Endothelial cell of umbilical vein (primary cell): ENCODE measurements around the gene QPCTL. TPM values are rescaled to one million over a fixed set of nuclear protein-coding genes. Genes with fewer than 3 reads are reported as not detected.

Experiments
- BruUV-seq: library from RNA; stranded (reverse); fragments of 400-500 nt; replicated peaks from 2 replicates; lab custom pipeline; 2021; lab: Mats Ljungman, UMichigan
- CTCF ChIA-PET: fragments of 300-600, 350-600 bp; sonication (Branson Sonifier 250); formaldehyde crosslinking; loops from one replicate; lab custom pipeline; 2021; ENCODE audit warnings: antibody characterized with exemption, inconsistent platforms; lab: Charles Lee
- POLR2A ChIA-PET: fragments of 300-600, 350-600 bp; sonication (Branson Sonifier 250); formaldehyde crosslinking; loops from one replicate; lab custom pipeline; 2021; ENCODE audit warnings: antibody characterized with exemption, inconsistent platforms; lab: Charles Lee
- DNase-seq: peaks from one replicate; pipeline ENCODE4 v3.0.0-alpha.2; 2011; ENCODE audit warnings: low read depth, low spot score
- FAIRE-seq: peaks from 2 replicates; lab custom pipeline; 2011; peaks lifted over from hg19 to GRCh38; lab: Jason Lieb, UNC
- H2AFZ ChIP-seq: 2 replicates; pipeline ENCODE4 v1.6.0; 2012; ENCODE audit warnings: low read depth, low read length, control low read depth, inconsistent platforms
- H3K27ac ChIP-seq: 2 replicates; pipeline ENCODE4 v1.5.1; 2011; ENCODE audit warnings: low read depth, mild to moderate bottlenecking, control low read depth, low read length, moderate library complexity; ENCODE audit not compliant: insufficient read depth
- H3K27me3 ChIP-seq, 2 experiments: 2 replicates each; pipeline versions ENCODE4 v1.6.0 to v1.6.1; 2011; ENCODE audit warnings: low read length in 2 of 2, mixed read lengths in 1 of 2; ENCODE audit not compliant: control insufficient read depth in 2 of 2, insufficient read depth in 2 of 2
- H3K36me3 ChIP-seq, 2 experiments: 2 replicates in 1 of 2; 3 replicates in 1 of 2; pipeline ENCODE4 v1.5.1; 2011; ENCODE audit warnings: low read length in 2 of 2, mild to moderate bottlenecking in 1 of 2, moderate library complexity in 1 of 2; ENCODE audit not compliant: control insufficient read depth in 2 of 2, insufficient read depth in 2 of 2; ENCODE audit errors: extremely low read depth in 1 of 2
- H3K4me1 ChIP-seq: 3 replicates; pipeline ENCODE4 v1.5.1; 2011; ENCODE audit warnings: mild to moderate bottlenecking, low read length; ENCODE audit not compliant: control insufficient read depth, insufficient read depth; ENCODE audit errors: extremely low read depth
- H3K4me2 ChIP-seq: 2 replicates; pipeline ENCODE4 v1.6.1; 2011; ENCODE audit warnings: low read length, control low read depth, mixed read lengths; ENCODE audit not compliant: insufficient read depth
- H3K4me3 ChIP-seq, 3 experiments: fragments of 200-600 bp in 1 of 3; sonication (generic), shearing (Covaris generic) in 1 of 3; replicated peaks in 1 of 3; 2 replicates each; pipeline ENCODE4 v1.5.1; 2011 to 2016; ENCODE audit warnings: control low read depth in 3 of 3, low read length in 3 of 3, mild to moderate bottlenecking in 2 of 3, inconsistent platforms in 1 of 3, low read depth in 1 of 3, moderate library complexity in 1 of 3; ENCODE audit not compliant: insufficient read depth in 1 of 3
- H3K79me2 ChIP-seq: 2 replicates; pipeline ENCODE4 v1.6.0; 2012; ENCODE audit warnings: low read length, inconsistent platforms; ENCODE audit not compliant: control insufficient read depth, insufficient read depth
- H3K9ac ChIP-seq: replicated peaks from 2 replicates; pipeline ENCODE3; 2011; ENCODE audit warnings: low read length, control low read depth; ENCODE audit not compliant: insufficient read depth; ENCODE audit errors: extremely low read depth
- H3K9me1 ChIP-seq: replicated peaks from 3 replicates; pipeline ENCODE4 v1.6.0; 2011; ENCODE audit warnings: mild to moderate bottlenecking, low read length; ENCODE audit not compliant: control insufficient read depth, insufficient read depth; ENCODE audit errors: extremely low read depth
- H3K9me3 ChIP-seq: replicated peaks from 2 replicates; pipeline ENCODE4 v1.5.1; 2012; ENCODE audit warnings: low read length, inconsistent platforms; ENCODE audit not compliant: control insufficient read depth, insufficient read depth
- H4K20me1 ChIP-seq: replicated peaks from 2 replicates; pipeline ENCODE3; 2011; ENCODE audit warnings: mild to moderate bottlenecking, low read length; ENCODE audit not compliant: control insufficient read depth, insufficient read depth; ENCODE audit errors: extremely low read depth
- MYC ChIP-seq: IDR thresholded peaks from one replicate; pipeline ENCODE4 v1.6.1; 2011; ENCODE audit warnings: mild to moderate bottlenecking, low read depth, low read length
- POLR2AphosphoS5 ChIP-seq: IDR thresholded peaks from 2 replicates; pipeline ENCODE4 v1.6.1; 2012; ENCODE audit warnings: low read depth, mild to moderate bottlenecking, control low read depth, low read length, moderate library complexity; ENCODE audit not compliant: insufficient read depth
- dilution Hi-C: fragments of 300-500 bp; cut with MboI; formaldehyde crosslinking; loops from one replicate; pipeline ENCODE4 v1.15.0; 2019; ENCODE audit warnings: low sequenced_read_pairs; ENCODE audit not compliant: extremely low pct_ligation_motif_present
- intact Hi-C: fragments of 100-400 bp; cut with micrococcal nuclease; formaldehyde crosslinking; loops from one replicate; pipeline ENCODE4 v1.10.0; 2022
- polyA plus RNA-seq, 4 experiments: library from polyadenylated mRNA; depleted of rRNA in 3 of 4; stranded (reverse) in 3 of 4; unstranded in 1 of 4; fragments of >200 nt; gene quantifications; 2 replicates each; pipeline versions ENCODE4 v1.2.1 to v1.2.3, GENCODE V29; 2011 to 2012; ENCODE audit warnings: missing spikeins in 1 of 4
- total RNA-seq: library from RNA; stranded (reverse); gene quantifications from 2 replicates; pipeline ENCODE4 v1.2.3, GENCODE V29; 2021
- TF ChIP-seq, protein P1 (sequence below), 2 donors: IDR thresholded peaks; 1 replicate in 1 of 2; 2 replicates in 1 of 2; pipeline ENCODE4 v1.5.1; 2011; ENCODE audit warnings: low read length in 2 of 2, mild to moderate bottlenecking in 2 of 2, moderate library complexity in 2 of 2, control low read depth in 1 of 2, inconsistent platforms in 1 of 2, low read depth in 1 of 2; ENCODE audit not compliant: insufficient read depth in 1 of 2; ENCODE audit errors: extremely low read depth in 1 of 2
- TF ChIP-seq, protein P2 (sequence below): IDR thresholded peaks from 2 replicates; pipeline ENCODE4 v1.6.1; 2011; ENCODE audit not compliant: insufficient read depth, insufficient read length

The QPCTL gene
- total and polyA plus RNA-seq, 2 donors (not counting 3 experiments of a cell fraction or from before 2014, with no cell fraction given): 17.6 to 22.5 TPM

DNA sequence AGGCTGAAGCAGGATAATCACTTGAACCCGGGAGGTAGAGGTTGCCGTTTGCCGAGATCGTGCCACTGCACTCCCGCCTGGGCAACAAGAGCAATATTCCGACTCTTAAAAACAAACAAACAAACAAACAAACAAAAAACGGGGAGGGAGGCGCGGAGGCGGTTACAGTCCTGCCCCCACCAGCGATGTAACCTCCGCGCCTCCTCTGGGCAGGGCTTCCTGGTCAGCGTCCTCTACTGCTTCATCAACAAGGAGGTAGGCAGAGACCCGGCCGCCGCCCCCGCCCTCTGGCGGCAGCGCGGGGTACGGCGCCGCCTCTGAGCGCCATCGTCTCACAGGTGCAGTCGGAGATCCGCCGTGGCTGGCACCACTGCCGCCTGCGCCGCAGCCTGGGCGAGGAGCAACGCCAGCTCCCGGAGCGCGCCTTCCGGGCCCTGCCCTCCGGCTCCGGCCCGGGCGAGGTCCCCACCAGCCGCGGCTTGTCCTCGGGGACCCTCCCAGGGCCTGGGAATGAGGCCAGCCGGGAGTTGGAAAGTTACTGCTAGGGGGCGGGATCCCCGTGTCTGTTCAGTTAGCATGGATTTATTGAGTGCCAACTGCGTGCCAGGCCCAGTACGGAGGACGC lies 11.0 kb upstream of the QPCTL start:
- dilution Hi-C loops: no loop called here
- intact Hi-C loops: loop anchor here (1.0 kb wide), 1 partner anchor 11 kb away; the partner anchor contains the start of gene QPCTL
- FAIRE-seq (peak; percentile 90), DNase-seq (peak; percentile 92)
- no TSS peak for BruUV-seq
- no peaks in the 10 kb centered on the region for H3K79me2 ChIP-seq
- H2AFZ ChIP-seq: peak overlapping the region; percentile 96
- TF ChIP-seq MYC (no peak), POLR2AphosphoS5 (peak; percentile 62)
- TF ChIP-seq, protein P1, sequence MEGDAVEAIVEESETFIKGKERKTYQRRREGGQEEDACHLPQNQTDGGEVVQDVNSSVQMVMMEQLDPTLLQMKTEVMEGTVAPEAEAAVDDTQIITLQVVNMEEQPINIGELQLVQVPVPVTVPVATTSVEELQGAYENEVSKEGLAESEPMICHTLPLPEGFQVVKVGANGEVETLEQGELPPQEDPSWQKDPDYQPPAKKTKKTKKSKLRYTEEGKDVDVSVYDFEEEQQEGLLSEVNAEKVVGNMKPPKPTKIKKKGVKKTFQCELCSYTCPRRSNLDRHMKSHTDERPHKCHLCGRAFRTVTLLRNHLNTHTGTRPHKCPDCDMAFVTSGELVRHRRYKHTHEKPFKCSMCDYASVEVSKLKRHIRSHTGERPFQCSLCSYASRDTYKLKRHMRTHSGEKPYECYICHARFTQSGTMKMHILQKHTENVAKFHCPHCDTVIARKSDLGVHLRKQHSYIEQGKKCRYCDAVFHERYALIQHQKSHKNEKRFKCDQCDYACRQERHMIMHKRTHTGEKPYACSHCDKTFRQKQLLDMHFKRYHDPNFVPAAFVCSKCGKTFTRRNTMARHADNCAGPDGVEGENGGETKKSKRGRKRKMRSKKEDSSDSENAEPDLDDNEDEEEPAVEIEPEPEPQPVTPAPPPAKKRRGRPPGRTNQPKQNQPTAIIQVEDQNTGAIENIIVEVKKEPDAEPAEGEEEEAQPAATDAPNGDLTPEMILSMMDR (IDR thresholded peaks at IDR 0.05; ENCODE audit: extremely low read depth in 1 of 2, insufficient read depth in 1 of 2, low read depth in 1 of 2, low read length in 2 of 2): peak; percentile 94 to 98
- TF ChIP-seq, protein P2, sequence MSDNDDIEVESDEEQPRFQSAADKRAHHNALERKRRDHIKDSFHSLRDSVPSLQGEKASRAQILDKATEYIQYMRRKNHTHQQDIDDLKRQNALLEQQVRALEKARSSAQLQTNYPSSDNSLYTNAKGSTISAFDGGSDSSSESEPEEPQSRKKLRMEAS: no peak
- H3K9ac ChIP-seq: no peak overlapping the region
- no peaks in the 10 kb centered on the region for H4K20me1 ChIP-seq
- H3K27me3 ChIP-seq: no peaks in the 10 kb centered on the region
- POLR2A ChIA-PET: no interaction called here
- CTCF ChIA-PET: interaction anchor here (1.1 to 5.3 kb wide), 6 partner anchors 11 to 242 kb away, joined by 4 to 55 read pairs (median 6); partner anchors contain the start of genes QPCTL and SNRPD2
- H3K27ac ChIP-seq: no peak overlapping the region
- peak overlapping the region; percentile 76 for H3K4me2 ChIP-seq
- H3K4me3 ChIP-seq: peak overlapping the region; percentile 23 to 55 (median 36)
- no peaks in the 10 kb centered on the region for H3K9me1 ChIP-seq
- H3K36me3 ChIP-seq: peaks cover 0 to 11% of the 10 kb centered on the region in 2 experiments
- peaks cover 11% of the 10 kb centered on the region for H3K4me1 ChIP-seq
- H3K9me3 ChIP-seq: no peaks in the 10 kb centered on the region
